Measurements from ENCODE around the gene CDS1.

CDS1 gene

GRCh38 chr4:84691800-84692199 lies 108.9 kb downstream of the CDS1 start:
- H3K27ac Mint-ChIP-seq: no peak overlapping the region
- peaks cover 8% of the 10 kb centered on the region for H3K4me1 Mint-ChIP-seq
- H3K27me3 Mint-ChIP-seq: peaks cover 2% of the 10 kb centered on the region
- H3K4me3 Mint-ChIP-seq: no peak overlapping the region
- no peaks in the 10 kb centered on the region for H3K36me3 Mint-ChIP-seq (ENCODE audit: low read depth)
- DNase-seq: no peak
- no peaks in the 10 kb centered on the region for H3K9me3 Mint-ChIP-seq
- no peak for ATAC-seq

DNA sequence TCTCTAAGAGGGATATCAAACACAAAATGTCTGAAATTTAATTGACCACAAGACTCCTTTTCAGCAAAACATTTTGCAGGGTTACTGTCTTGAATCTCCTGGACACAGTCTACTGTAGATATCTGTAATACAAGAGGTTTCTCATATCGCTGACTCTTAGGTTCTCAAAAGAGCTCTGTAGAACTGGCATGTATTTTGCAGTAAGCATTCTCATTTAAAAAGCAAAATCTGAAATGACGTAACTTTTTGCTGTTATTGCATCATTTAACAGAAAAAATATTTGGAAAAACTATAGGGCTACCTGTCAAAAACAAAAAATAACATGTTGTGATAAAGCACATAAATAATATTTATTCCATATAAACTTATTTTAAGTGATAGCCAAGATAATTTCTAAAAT lies 114.2 kb downstream of the CDS1 start:
- H3K4me1 Mint-ChIP-seq: no peaks in the 10 kb centered on the region
- ATAC-seq (no peak), DNase-seq (no peak)
- no peak overlapping the region for H3K4me3 Mint-ChIP-seq
- H3K27me3 Mint-ChIP-seq: peaks cover under 1% of the 10 kb centered on the region
- no peaks in the 10 kb centered on the region for H3K36me3 Mint-ChIP-seq (ENCODE audit: low read depth)
- no peak overlapping the region for H3K27ac Mint-ChIP-seq
- no peaks in the 10 kb centered on the region for H3K9me3 Mint-ChIP-seq

DNA sequence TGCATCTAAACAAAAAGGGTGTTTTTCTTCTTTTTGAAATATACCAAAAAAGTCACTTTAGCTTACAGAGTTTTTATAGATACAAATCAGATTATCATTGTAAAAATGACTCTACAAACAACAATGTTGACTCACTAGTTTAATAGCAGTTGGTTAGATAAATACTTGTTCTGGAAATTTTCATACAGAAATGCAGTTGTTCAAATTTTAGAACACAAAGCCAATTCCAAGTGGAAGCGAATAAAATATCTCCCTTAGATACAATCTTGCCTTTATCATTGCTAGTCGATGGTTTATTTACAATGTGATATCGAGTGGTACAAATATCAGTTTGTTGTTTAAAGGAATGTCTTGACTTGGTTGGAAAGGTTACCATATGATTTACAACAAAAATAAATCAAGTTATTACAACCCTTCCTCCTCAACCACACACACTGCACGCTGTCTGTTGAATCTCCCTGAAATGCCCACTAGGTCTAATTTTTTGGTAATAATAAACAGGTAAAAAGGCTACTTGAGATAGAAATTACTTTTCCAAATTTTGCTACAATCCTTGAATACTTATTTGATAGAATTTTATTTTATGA lies 114.8 kb downstream of the CDS1 start:
- DNase-seq: no peak
- Mint-ChIP-seq H3K4me1 (no peaks in the 10 kb centered on the region), H3K27ac (no peak overlapping the region), H3K4me3 (no peak overlapping the region), H3K36me3 (ENCODE audit: low read depth) (no peaks in the 10 kb centered on the region), H3K27me3 (no peaks in the 10 kb centered on the region), H3K9me3 (no peaks in the 10 kb centered on the region)
- ATAC-seq: no peak

DNA sequence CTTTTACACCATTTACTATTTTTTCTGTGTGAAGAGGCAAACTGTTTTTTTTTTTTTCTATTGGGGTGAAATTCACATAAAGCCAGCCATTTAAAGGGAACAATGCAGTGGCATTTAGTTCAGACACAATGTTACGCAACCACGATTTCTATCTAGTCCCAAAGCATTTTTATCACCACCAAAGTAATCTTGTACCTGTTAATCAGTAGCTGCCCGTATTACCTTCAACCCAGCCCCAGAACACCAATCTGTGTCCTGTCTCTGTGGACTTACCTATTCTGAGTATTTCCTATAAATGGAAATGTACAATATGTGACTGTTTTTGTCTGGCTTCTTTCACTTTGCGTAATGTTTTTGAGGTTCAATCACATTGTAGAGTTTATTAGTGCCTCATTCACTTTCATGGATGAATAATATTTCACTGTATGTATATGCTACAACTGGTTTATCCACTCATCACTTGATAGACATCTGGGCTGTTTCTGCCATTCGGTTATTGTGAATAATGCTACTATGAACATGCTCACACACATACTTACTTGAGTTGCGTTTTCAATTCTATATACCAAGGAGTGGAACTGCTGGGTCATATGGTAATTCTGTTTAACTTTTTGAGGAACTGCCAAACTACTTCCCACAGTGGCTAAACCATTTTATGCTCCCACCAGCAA lies 116.2 kb downstream of the CDS1 start:
- no peak overlapping the region for H3K4me3 Mint-ChIP-seq
- DNase-seq (no peak), ATAC-seq (no peak)
- H3K27me3 Mint-ChIP-seq: no peaks in the 10 kb centered on the region
- H3K27ac Mint-ChIP-seq: no peak overlapping the region
- H3K36me3 Mint-ChIP-seq (ENCODE audit: low read depth): no peaks in the 10 kb centered on the region
- no peaks in the 10 kb centered on the region for H3K4me1 Mint-ChIP-seq
- no peaks in the 10 kb centered on the region for H3K9me3 Mint-ChIP-seq
